IMR-90 (cell line): Measurements from ENCODE around the gene OLFM3. TPM values are rescaled to one million over a fixed set of nuclear protein-coding genes. Genes with fewer than 3 reads are reported as not detected.

Experiments
- ATAC-seq: fragments of 200-7000 bp; cut with Tn5 transposase; 2 replicates; pipeline ENCODE4 v1.9.1; 2020; ENCODE audit warnings: low read depth, mild to moderate bottlenecking, moderate library complexity
- BruUV-seq: library from RNA; stranded (reverse); fragments of 400-500 nt; replicated peaks from 2 replicates; lab custom pipeline; 2021; lab: Mats Ljungman, UMichigan
- CTCF ChIA-PET: fragments of 300-600 bp; formaldehyde crosslinking; extraction: SDS; loops from one replicate; lab custom pipeline; 2021; ENCODE audit warnings: antibody characterized with exemption; lab: Yijun Ruan, JAX
- POLR2A ChIA-PET: fragments of 300-600 bp; sonication (Branson Sonifier 250); formaldehyde crosslinking; loops from one replicate; lab custom pipeline; 2022; ENCODE audit warnings: antibody characterized with exemption; ENCODE audit not compliant: unreplicated experiment; lab: Charles Lee
- DNase-seq: peaks from one replicate; pipeline ENCODE4 v3.0.0; 2013
- H2AFZ ChIP-seq: replicated peaks from 2 replicates; pipeline ENCODE3; 2013; ENCODE audit warnings: low read length, mild to moderate bottlenecking; ENCODE audit not compliant: poor library complexity
- H2AK5ac ChIP-seq: 2 replicates; pipeline ENCODE4 v1.6.1; 2013; ENCODE audit warnings: low read depth, low read length, inconsistent platforms
- H2AK9ac ChIP-seq: replicated peaks from 2 replicates; pipeline ENCODE3; 2013; ENCODE audit warnings: mild to moderate bottlenecking, low read depth, low read length, moderate library complexity; ENCODE audit not compliant: poor library complexity
- H2BK120ac ChIP-seq: 2 replicates; pipeline ENCODE4 v1.6.1; 2013; ENCODE audit warnings: low read depth, low read length, inconsistent platforms
- H2BK15ac ChIP-seq: 3 replicates; pipeline ENCODE4 v1.6.1; 2013; ENCODE audit warnings: low read depth, low read length, inconsistent platforms
- H2BK20ac ChIP-seq: 2 replicates; pipeline ENCODE4 v1.6.1; 2013; ENCODE audit warnings: low read depth, mild to moderate bottlenecking, inconsistent platforms, low read length, moderate library complexity
- H2BK5ac ChIP-seq: 2 replicates; pipeline ENCODE4 v1.6.1; 2013; ENCODE audit warnings: mild to moderate bottlenecking, low read depth, low read length, inconsistent platforms; ENCODE audit not compliant: poor library complexity, severe bottlenecking
- H3K14ac ChIP-seq: replicated peaks from 2 replicates; pipeline ENCODE4 v1.6.1; 2013; ENCODE audit warnings: low read depth, low read length, inconsistent platforms
- H3K18ac ChIP-seq: 2 replicates; pipeline ENCODE4 v1.6.1; 2013; ENCODE audit warnings: low read depth, low read length, control low read depth
- H3K23ac ChIP-seq: 2 replicates; pipeline ENCODE4 v1.6.1; 2013; ENCODE audit warnings: low read depth, low read length, inconsistent platforms
- H3K27ac ChIP-seq: 2 replicates; pipeline ENCODE4 v1.5.1; 2013; ENCODE audit warnings: mild to moderate bottlenecking, control low read depth, low read length; ENCODE audit not compliant: insufficient read depth
- H3K27me3 ChIP-seq: 2 replicates; pipeline ENCODE4 v1.6.1; 2013; ENCODE audit warnings: low read length; ENCODE audit not compliant: control insufficient read depth, insufficient read depth
- H3K36me3 ChIP-seq: 2 replicates; pipeline ENCODE4 v1.6.1; 2013; ENCODE audit warnings: low read length, mixed read lengths; ENCODE audit not compliant: control insufficient read depth, insufficient read depth
- H3K4ac ChIP-seq: 2 replicates; pipeline ENCODE4 v1.6.1; 2013; ENCODE audit warnings: low read depth, low read length, inconsistent platforms
- H3K4me1 ChIP-seq: 2 replicates; pipeline ENCODE4 v1.6.1; 2013; ENCODE audit warnings: low read length, mixed read lengths; ENCODE audit not compliant: control insufficient read depth, insufficient read depth
- H3K4me2 ChIP-seq: 2 replicates; pipeline ENCODE4 v1.6.1; 2013; ENCODE audit warnings: low read depth, mild to moderate bottlenecking, control low read depth, low read length, moderate library complexity
- H3K4me3 ChIP-seq: 2 replicates; pipeline ENCODE4 v1.5.1; 2013; ENCODE audit warnings: low read depth, mild to moderate bottlenecking, control low read depth, low read length, moderate library complexity; ENCODE audit not compliant: insufficient read depth
- H3K56ac ChIP-seq: 2 replicates; pipeline ENCODE4 v1.6.1; 2013; ENCODE audit warnings: low read length, inconsistent platforms; ENCODE audit not compliant: insufficient read depth; ENCODE audit errors: extremely low read depth
- H3K79me1 ChIP-seq, 2 experiments: 2 replicates each; pipeline ENCODE4 v1.6.1; 2013; ENCODE audit warnings: low read length in 2 of 2, inconsistent platforms in 1 of 2, low read depth in 1 of 2
- H3K9ac ChIP-seq: 2 replicates; pipeline ENCODE4 v1.6.1; 2013; ENCODE audit warnings: low read depth, low read length, control low read depth
- H3K9me1 ChIP-seq: 2 replicates; pipeline ENCODE4 v1.6.1; 2013; ENCODE audit warnings: low read length, inconsistent platforms; ENCODE audit not compliant: insufficient read depth
- H3K9me3 ChIP-seq: 2 replicates; pipeline ENCODE4 v1.6.1; 2013; ENCODE audit warnings: low read length; ENCODE audit not compliant: control insufficient read depth, insufficient read depth
- H4K20me1 ChIP-seq: 2 replicates; pipeline ENCODE4 v1.6.1; 2013; ENCODE audit warnings: low read length, inconsistent platforms; ENCODE audit not compliant: insufficient read depth
- H4K5ac ChIP-seq: 2 replicates; pipeline ENCODE4 v1.6.1; 2013; ENCODE audit warnings: mild to moderate bottlenecking, low read depth, low read length, control low read depth
- H4K8ac ChIP-seq, 2 experiments: 2 replicates each; pipeline ENCODE4 v1.6.1; 2013; ENCODE audit warnings: low read depth in 2 of 2, low read length in 2 of 2, control low read depth in 1 of 2, inconsistent platforms in 1 of 2
- H4K91ac ChIP-seq: 2 replicates; pipeline ENCODE4 v1.6.1; 2013; ENCODE audit warnings: low read depth, low read length, inconsistent platforms; ENCODE audit not compliant: insufficient read depth
- BHLHE40 ChIP-seq: fragments of 150-350 bp; IDR thresholded peaks from 2 replicates; pipeline ENCODE4 v1.6.1; 2016; ENCODE audit warnings: mild to moderate bottlenecking, low read depth, low read length
- CEBPB ChIP-seq: IDR thresholded peaks from 2 replicates; pipeline ENCODE4 v1.6.1; 2012; ENCODE audit warnings: low read depth, low read length, improper control_type of control experiment
- CHD1 ChIP-seq: IDR thresholded peaks from 2 replicates; pipeline ENCODE4 v1.6.1; 2012; ENCODE audit warnings: low read depth, low read length, improper control_type of control experiment
- FOS ChIP-seq: fragments of 150-350 bp; IDR thresholded peaks from 2 replicates; pipeline ENCODE4 v1.6.1; 2016; ENCODE audit warnings: low read depth, low read length
- MAFK ChIP-seq: IDR thresholded peaks from 2 replicates; pipeline ENCODE4 v1.6.1; 2012; ENCODE audit warnings: low read depth, low read length, improper control_type of control experiment
- MAZ ChIP-seq: IDR thresholded peaks from 2 replicates; pipeline ENCODE4 v1.6.1; 2012; ENCODE audit warnings: low read depth, mild to moderate bottlenecking, low read length, improper control_type of control experiment, moderate library complexity, borderline replicate concordance
- MXI1 ChIP-seq: IDR thresholded peaks from 2 replicates; pipeline ENCODE4 v1.6.1; 2012; ENCODE audit warnings: low read depth, mild to moderate bottlenecking, low read length, moderate library complexity, borderline replicate concordance
- NFE2L2 ChIP-seq: fragments of 150-350 bp; IDR thresholded peaks from 2 replicates; pipeline ENCODE4 v1.6.1; 2016; ENCODE audit warnings: low read depth, mild to moderate bottlenecking, low read length
- POLR2A ChIP-seq: IDR thresholded peaks from 2 replicates; pipeline ENCODE4 v1.6.1; 2012; ENCODE audit warnings: mild to moderate bottlenecking, low read depth, low read length
- RAD21 ChIP-seq: IDR thresholded peaks from 2 replicates; pipeline ENCODE4 v1.6.1; 2012; ENCODE audit warnings: low read length, improper control_type of control experiment
- RCOR1 ChIP-seq: IDR thresholded peaks from 2 replicates; pipeline ENCODE4 v1.6.1; 2012; ENCODE audit warnings: mild to moderate bottlenecking, low read length, improper control_type of control experiment; ENCODE audit not compliant: insufficient replicate concordance
- RFX5 ChIP-seq: IDR thresholded peaks from 2 replicates; pipeline ENCODE4 v1.8.0; 2012; ENCODE audit warnings: low read depth, mild to moderate bottlenecking, low read length, moderate library complexity
- SMC3 ChIP-seq: fragments of 150-350 bp; IDR thresholded peaks from 2 replicates; pipeline ENCODE4 v1.6.1; 2016; ENCODE audit warnings: low read depth, mild to moderate bottlenecking, antibody characterized with exemption, low read length, moderate library complexity
- USF2 ChIP-seq: fragments of 150-350 bp; IDR thresholded peaks from 2 replicates; pipeline ENCODE4 v1.6.1; 2017; ENCODE audit warnings: mild to moderate bottlenecking, antibody characterized with exemption, low read length, low read depth
- WGBS, 2 experiments: methylation state at CpG; one replicate each; pipeline versions ENCODE4 v1.1.5 to v1.1.7; 2013; ENCODE audit warnings: missing lambda C conversion rate in 2 of 2; ENCODE audit not compliant: insufficient read length in 1 of 2; ENCODE audit errors: extremely low coverage in 2 of 2; 5-methylcytosine and 5-hydroxymethylcytosine counted together
- dilution Hi-C: fragments of 300-500 bp; cut with HindIII; formaldehyde crosslinking; loops from one replicate; pipeline ENCODE4 v1.14.3; 2018; ENCODE audit warnings: low sequenced_read_pairs; ENCODE audit not compliant: unreplicated experiment
- in situ Hi-C: fragments of 300-500 bp; cut with MboI; formaldehyde crosslinking; loops from 3 replicates; pipeline ENCODE4 v1.14.3; 2019; ENCODE audit warnings: low sequenced_read_pairs, inconsistent platforms, mixed read lengths
- intact Hi-C: fragments of 100-400 bp; cut with micrococcal nuclease; formaldehyde crosslinking; loops from 2 replicates; pipeline ENCODE4 v1.10.0; 2022
- polyA plus RNA-seq, 3 experiments: library from polyadenylated mRNA; depleted of rRNA; stranded (reverse); fragments of >200 nt; gene quantifications; 2 replicates each; pipeline ENCODE4 v1.2.3, GENCODE V29; 2012; ENCODE audit warnings: low replicate concordance in 1 of 3
- total RNA-seq: library from RNA; depleted of rRNA; stranded (reverse); fragments of >200 nt; gene quantifications from 2 replicates; pipeline ENCODE4 v1.2.3, GENCODE V29; 2012
- TF ChIP-seq, protein P1 (sequence below): conservative IDR thresholded peaks from 2 replicates; pipeline ENCODE4 v1.5.1; 2012; ENCODE audit warnings: mild to moderate bottlenecking, low read depth, low read length, improper control_type of control experiment
- TF ChIP-seq, protein P2 (sequence below): fragments of 150-350 bp; IDR thresholded peaks from 2 replicates; pipeline ENCODE4 v1.6.1; 2016; ENCODE audit warnings: low read depth, mild to moderate bottlenecking, low read length, moderate library complexity, borderline replicate concordance

The OLFM3 gene
- total and polyA plus RNA-seq, 2 of the 4 experiments (the other 2 are of a cell fraction): not detected

GRCh38 chr1:101929343-101929742 is 67.4 kb downstream of the OLFM3 start:
- H2AFZ ChIP-seq: no peak overlapping the region
- no CpG with 5 or more reads among the region's 1 CpG for WGBS, 2 experiments
- H2BK120ac ChIP-seq: no peak overlapping the region
- no peak overlapping the region for H2BK5ac ChIP-seq
- DNase-seq: no peak
- no peak overlapping the region for H3K9ac ChIP-seq
- H4K5ac ChIP-seq: no peak overlapping the region
- no peaks in the 10 kb centered on the region for H3K9me3 ChIP-seq
- TF ChIP-seq MXI1: no peak
- no peak for TF ChIP-seq FOS
- no peak for TF ChIP-seq RFX5
- TF ChIP-seq MAFK: no peak
- no peak for TF ChIP-seq BHLHE40
- no peak for TF ChIP-seq RAD21
- TF ChIP-seq CEBPB: no peak
- TF ChIP-seq NFE2L2: no peak
- no peak for TF ChIP-seq POLR2A
- no peak for TF ChIP-seq MAZ
- TF ChIP-seq USF2: no peak
- TF ChIP-seq SMC3: no peak
- TF ChIP-seq, protein P1, sequence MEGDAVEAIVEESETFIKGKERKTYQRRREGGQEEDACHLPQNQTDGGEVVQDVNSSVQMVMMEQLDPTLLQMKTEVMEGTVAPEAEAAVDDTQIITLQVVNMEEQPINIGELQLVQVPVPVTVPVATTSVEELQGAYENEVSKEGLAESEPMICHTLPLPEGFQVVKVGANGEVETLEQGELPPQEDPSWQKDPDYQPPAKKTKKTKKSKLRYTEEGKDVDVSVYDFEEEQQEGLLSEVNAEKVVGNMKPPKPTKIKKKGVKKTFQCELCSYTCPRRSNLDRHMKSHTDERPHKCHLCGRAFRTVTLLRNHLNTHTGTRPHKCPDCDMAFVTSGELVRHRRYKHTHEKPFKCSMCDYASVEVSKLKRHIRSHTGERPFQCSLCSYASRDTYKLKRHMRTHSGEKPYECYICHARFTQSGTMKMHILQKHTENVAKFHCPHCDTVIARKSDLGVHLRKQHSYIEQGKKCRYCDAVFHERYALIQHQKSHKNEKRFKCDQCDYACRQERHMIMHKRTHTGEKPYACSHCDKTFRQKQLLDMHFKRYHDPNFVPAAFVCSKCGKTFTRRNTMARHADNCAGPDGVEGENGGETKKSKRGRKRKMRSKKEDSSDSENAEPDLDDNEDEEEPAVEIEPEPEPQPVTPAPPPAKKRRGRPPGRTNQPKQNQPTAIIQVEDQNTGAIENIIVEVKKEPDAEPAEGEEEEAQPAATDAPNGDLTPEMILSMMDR: no peak
- TF ChIP-seq CHD1: no peak
- TF ChIP-seq, protein P2, sequence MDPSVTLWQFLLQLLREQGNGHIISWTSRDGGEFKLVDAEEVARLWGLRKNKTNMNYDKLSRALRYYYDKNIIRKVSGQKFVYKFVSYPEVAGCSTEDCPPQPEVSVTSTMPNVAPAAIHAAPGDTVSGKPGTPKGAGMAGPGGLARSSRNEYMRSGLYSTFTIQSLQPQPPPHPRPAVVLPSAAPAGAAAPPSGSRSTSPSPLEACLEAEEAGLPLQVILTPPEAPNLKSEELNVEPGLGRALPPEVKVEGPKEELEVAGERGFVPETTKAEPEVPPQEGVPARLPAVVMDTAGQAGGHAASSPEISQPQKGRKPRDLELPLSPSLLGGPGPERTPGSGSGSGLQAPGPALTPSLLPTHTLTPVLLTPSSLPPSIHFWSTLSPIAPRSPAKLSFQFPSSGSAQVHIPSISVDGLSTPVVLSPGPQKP: no peak
- no peak for TF ChIP-seq RCOR1
- intact Hi-C loops: no loop called here
- H3K56ac ChIP-seq: no peak overlapping the region
- ChIA-PET CTCF (interaction anchor here (0.6 kb wide), 1 partner anchor 14 kb away, joined by 3 read pairs; no protein-coding TSS in a partner anchor), POLR2A (no interaction called here)
- no peaks in the 10 kb centered on the region for H3K9me1 ChIP-seq
- BruUV-seq: no TSS peak
- dilution Hi-C loops: no loop called here
- H3K23ac ChIP-seq: no peak overlapping the region
- no peak overlapping the region for H3K27ac ChIP-seq
- H4K8ac ChIP-seq: no peak overlapping the region
- H3K4me1 ChIP-seq: no peaks in the 10 kb centered on the region
- H3K36me3 ChIP-seq: no peaks in the 10 kb centered on the region
- H2AK5ac ChIP-seq: no peak overlapping the region
- no peak overlapping the region for H2BK15ac ChIP-seq
- H3K27me3 ChIP-seq: no peaks in the 10 kb centered on the region
- H3K18ac ChIP-seq: no peak overlapping the region
- H3K4me2 ChIP-seq: no peak overlapping the region
- H4K20me1 ChIP-seq: no peaks in the 10 kb centered on the region
- no peak overlapping the region for H2AK9ac ChIP-seq
- H3K4me3 ChIP-seq: no peak overlapping the region
- no peak overlapping the region for H4K91ac ChIP-seq
- no peak overlapping the region for H3K4ac ChIP-seq
- no peaks in the 10 kb centered on the region for H3K79me1 ChIP-seq
- no peak overlapping the region for H3K14ac ChIP-seq
- in situ Hi-C loops: no loop called here
- ATAC-seq: no peak
- H2BK20ac ChIP-seq: no peak overlapping the region
